Right lobe of liver (tissue), 6 donors: Measurements from ENCODE around the gene SYPL1. TPM values are rescaled to one million over a fixed set of nuclear protein-coding genes. Genes with fewer than 3 reads are reported as not detected.

Experiments
- ATAC-seq, 4 donors: fragments of 200-7000 bp; cut with Tn5 transposase; one replicate each; pipeline ENCODE4 v1.9.1; 2020; ENCODE audit warnings: mild to moderate bottlenecking in 4 of 4, moderate library complexity in 4 of 4
- DNase-seq, 3 donors: peaks; one replicate each; pipeline ENCODE4 v3.0.0-alpha.2; 2020
- H3K27ac ChIP-seq, 3 donors: fragments of 200-600 bp; one replicate each; pipeline ENCODE4 v1.8.0; 2022
- H3K27me3 ChIP-seq, 2 donors: fragments of 200-600 bp; one replicate each; pipeline ENCODE4 v1.8.0; 2022
- H3K36me3 ChIP-seq, 4 donors: fragments of 200-600 bp; sonication (generic) in 1 of 4; one replicate each; pipeline versions ENCODE4 v1.5.1 to v1.8.0; 2017 to 2022; ENCODE audit warnings: control low read depth in 1 of 4
- H3K4me1 ChIP-seq, 4 donors: fragments of 200-600 bp; sonication (generic) in 1 of 4; one replicate each; pipeline versions ENCODE4 v1.5.1 to v1.8.0; 2017 to 2022; ENCODE audit warnings: control low read depth in 1 of 4
- H3K4me3 ChIP-seq, 3 donors: fragments of 200-600 bp; one replicate each; pipeline ENCODE4 v1.8.0; 2022
- H3K9me3 ChIP-seq, 4 donors: fragments of 200-600 bp; sonication (generic) in 1 of 4; one replicate each; pipeline versions ENCODE4 v1.5.1 to v1.8.0; 2017 to 2022; ENCODE audit warnings: control low read depth in 1 of 4
- CTCF ChIP-seq, 4 donors: fragments of 200-600 bp in 3 of 4; fragments of 450-650 bp in 1 of 4; IDR thresholded peaks; one replicate each; pipeline versions ENCODE4 v1.5.1 to v1.8.0; 2016 to 2022; ENCODE audit warnings: antibody characterized with exemption in 4 of 4, mild to moderate bottlenecking in 2 of 4
- POLR2A ChIP-seq: fragments of 450-650 bp; IDR thresholded peaks from one replicate; pipeline ENCODE4 v1.6.1; 2017; ENCODE audit warnings: antibody characterized with exemption, mild to moderate bottlenecking
- WGBS: methylation state at CpG from one replicate; pipeline ENCODE4 v1.1.6; 2018; ENCODE audit warnings: low coverage, low lambda C conversion rate; ENCODE audit not compliant: insufficient coverage; ENCODE audit errors: missing lambda C conversion rate; 5-methylcytosine and 5-hydroxymethylcytosine counted together
- intact Hi-C, 2 donors: fragments of 100-400 bp; cut with DNase I; formaldehyde crosslinking; loops; one replicate each; pipeline versions ENCODE4 v1.11.2 to v1.14.1; 2022
- total RNA-seq, 6 experiments: library from RNA; depleted of rRNA in 2 of 6; stranded (reverse); fragments of >200 nt in 2 of 6; fragmentation: NEBNext Ultra II Directional in 3 of 6; extraction: Animal tissue kit (Norgen Biotek cat#: 25700) in 3 of 6; gene quantifications; one replicate each; pipeline versions ENCODE4 v1.1.0 to v1.2.4, GENCODE V29; 2016 to 2023
- donor health status: DM: no; HTN: yes; CAD: no.
- donor health status: DM: no; HTN: no; CAD: no.
- donor health status: DM: no; HTN: no; CAD: no.
- donor health status: DM: no; HTN: yes; CAD: no.
- donor health status: DM: no; HTN: yes; CAD: no.

SYPL1 gene
- total RNA-seq, 6 experiments from 2014 or later: 29.5 to 43.0 (median 37.1) TPM

GRCh38 chr7:106059556-106059955, 52.6 kb downstream of the SYPL1 start:
- no peak overlapping the region for H3K27ac ChIP-seq

GRCh38 chr7:106058928-106059324, 53.2 kb downstream of the SYPL1 start:
- no peak for DNase-seq
- H3K36me3 ChIP-seq: no peaks in the 10 kb centered on the region
- H3K27me3 ChIP-seq: no peaks in the 10 kb centered on the region
- no peak overlapping the region for H3K27ac ChIP-seq
- H3K4me1 ChIP-seq: no peaks in the 10 kb centered on the region
- no peak for ATAC-seq
- H3K4me3 ChIP-seq: no peak overlapping the region
- intact Hi-C loops: loop anchor here in 1 of 2 donors (5.0 kb wide), 1 partner anchor 93 kb away; no protein-coding TSS in a partner anchor
- WGBS: no CpG with 5 or more reads among the region's 3 CpGs
- H3K9me3 ChIP-seq: no peaks in the 10 kb centered on the region
- TF ChIP-seq CTCF (IDR thresholded peaks at IDR 0.05): no peak

More at GRCh38 chr7:106059556-106059955, 52.6 kb downstream of the SYPL1 start:
- H3K4me1 ChIP-seq: peaks cover 0 to 3% (median 2%) of the 10 kb centered on the region in 4 donors
- H3K36me3 ChIP-seq: no peaks in the 10 kb centered on the region
- no peak overlapping the region for H3K4me3 ChIP-seq
- ATAC-seq: peak in 3 of 4 donors; percentile 27 to 45 (median 29)
- intact Hi-C loops: loop anchor here in 1 of 2 donors (5.0 kb wide), 1 partner anchor 93 kb away; no protein-coding TSS in a partner anchor
- no peaks in the 10 kb centered on the region for H3K9me3 ChIP-seq
- WGBS: 50% methylated on average over 2 of the region's 2 CpGs
- DNase-seq: no peak
- TF ChIP-seq POLR2A: no peak
- TF ChIP-seq CTCF (IDR thresholded peaks at IDR 0.05): no peak
- H3K27me3 ChIP-seq: no peaks in the 10 kb centered on the region

GRCh38 chr7:106057962-106058927, 53.9 kb downstream of the SYPL1 start:
- Histone ChIP-seq H3K27ac (no peak overlapping the region), H3K4me3 (no peak overlapping the region), H3K36me3 (no peaks in the 10 kb centered on the region), H3K9me3 (no peaks in the 10 kb centered on the region), H3K27me3 (no peaks in the 10 kb centered on the region), H3K4me1 (no peaks in the 10 kb centered on the region)
- 70% methylated on average over 11 of the region's 19 CpGs for WGBS
- ATAC-seq: no peak
- no peak for DNase-seq
- intact Hi-C loops: loop anchor here (2.0 to 5.0 kb wide), 2 partner anchors 94 to 97 kb away; no protein-coding TSS in a partner anchor
- TF ChIP-seq CTCF (IDR thresholded peaks at IDR 0.05) (no peak), POLR2A (no peak)

GRCh38 chr7:106057204-106057961, 54.7 kb downstream of the SYPL1 start:
- no peak for DNase-seq
- Histone ChIP-seq H3K36me3 (no peaks in the 10 kb centered on the region), H3K27ac (no peak overlapping the region), H3K27me3 (no peaks in the 10 kb centered on the region), H3K4me1 (no peaks in the 10 kb centered on the region), H3K9me3 (no peaks in the 10 kb centered on the region), H3K4me3 (no peak overlapping the region)
- intact Hi-C loops: loop anchor here (2.0 to 5.0 kb wide), 2 partner anchors 95 to 97 kb away; no protein-coding TSS in a partner anchor
- TF ChIP-seq CTCF (IDR thresholded peaks at IDR 0.05): peak in 1 of 4 donors; percentile 1
- no peak for TF ChIP-seq POLR2A
- WGBS: 47% methylated on average over 4 of the region's 10 CpGs
- ATAC-seq: no peak
